Suppressor macrophage treated with lipopolysaccharide for 4 hours (primary cell): ENCODE results near the gene MED15.

Experiments
- DNase-seq: peaks from one replicate; pipeline ENCODE4 v3.0.0-alpha.2; 2020

Gene MED15

GRCh38 chr22:20630873-20631617, 123.6 kb downstream of the MED15 start:
- DNase-seq = no peak

DNA sequence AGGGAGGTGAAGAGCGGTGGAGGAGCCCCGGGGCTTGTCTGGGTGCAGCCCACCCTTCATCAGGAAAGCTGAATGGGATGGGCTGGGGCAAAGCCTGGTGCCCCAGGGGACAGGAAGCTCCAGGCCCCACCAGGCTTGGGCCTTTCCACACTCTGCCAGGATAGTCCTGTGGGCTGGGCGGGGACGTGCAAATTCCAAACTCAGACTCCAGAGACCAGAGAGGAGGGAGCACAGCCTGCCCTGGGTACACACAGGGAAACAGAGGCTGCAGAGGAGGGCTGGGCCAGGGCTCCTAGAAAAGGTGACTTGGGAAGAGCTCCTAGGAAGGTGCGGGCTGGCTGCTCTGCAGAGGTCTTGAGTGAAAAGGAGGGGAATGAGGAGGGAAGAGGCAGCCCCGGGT, 124.7 kb downstream of the MED15 start:
- no peak for DNase-seq

DNA sequence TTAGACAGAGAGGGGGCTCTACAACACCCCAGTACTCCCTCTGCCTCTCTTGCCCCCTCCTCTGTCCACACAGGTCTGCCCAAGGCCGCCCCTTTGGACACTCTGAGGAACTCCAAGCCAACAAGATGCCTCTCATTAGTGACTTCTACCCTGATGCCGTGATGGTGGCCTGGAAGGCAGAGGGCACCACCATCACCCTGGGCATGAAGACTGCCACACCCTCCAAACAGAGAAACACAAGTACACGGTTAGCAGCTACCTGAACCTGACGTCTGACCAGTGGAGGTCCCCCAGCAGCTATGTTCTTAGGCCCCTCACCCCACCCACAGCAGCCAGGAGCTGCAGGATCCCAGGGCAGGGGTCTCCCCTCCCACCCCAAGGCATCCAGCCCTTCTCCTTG, 125.1 kb downstream of the MED15 start:
- DNase-seq = no peak

GRCh38 chr22:20634560-20635226, 127.3 kb downstream of the MED15 start:
- no peak for DNase-seq

GRCh38 chr22:20635227-20635591, 127.8 kb downstream of the MED15 start:
- no peak for DNase-seq

DNA sequence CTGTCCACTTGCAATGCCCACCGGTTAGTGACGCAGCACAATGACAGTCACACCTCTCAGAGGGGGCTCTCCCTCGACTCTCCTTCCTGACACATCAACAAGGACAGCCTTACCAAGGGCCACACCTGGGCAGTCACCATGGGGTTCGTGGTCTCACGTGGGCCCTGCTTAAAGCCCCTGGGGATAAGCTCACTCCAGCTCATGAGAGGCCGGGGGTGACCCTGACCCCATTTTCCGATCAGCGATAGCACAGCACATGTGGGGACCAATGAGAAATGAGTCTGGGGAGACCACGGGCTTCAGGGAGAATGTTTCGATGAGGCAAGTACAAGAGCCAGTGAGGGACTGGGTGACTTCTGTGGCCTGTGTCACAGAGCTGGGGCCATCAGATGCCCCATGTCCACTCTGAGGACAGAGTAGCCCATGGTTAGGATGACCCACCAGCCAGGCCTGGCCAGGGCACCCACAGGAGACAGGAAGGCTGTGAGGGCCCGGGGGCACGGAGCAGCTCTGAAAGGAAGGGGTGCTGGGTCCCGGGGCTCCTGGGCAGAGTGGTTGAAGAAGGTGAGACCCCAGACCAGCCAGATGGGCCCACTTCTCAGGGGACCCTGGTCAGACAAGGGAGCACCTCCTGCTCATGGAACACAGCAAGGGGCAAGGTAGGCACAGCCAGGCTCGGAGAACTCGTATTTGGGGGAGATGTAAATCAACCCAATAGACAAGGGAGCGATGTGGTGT, 128.8 kb downstream of the MED15 start:
- DNase-seq = no peak

DNA sequence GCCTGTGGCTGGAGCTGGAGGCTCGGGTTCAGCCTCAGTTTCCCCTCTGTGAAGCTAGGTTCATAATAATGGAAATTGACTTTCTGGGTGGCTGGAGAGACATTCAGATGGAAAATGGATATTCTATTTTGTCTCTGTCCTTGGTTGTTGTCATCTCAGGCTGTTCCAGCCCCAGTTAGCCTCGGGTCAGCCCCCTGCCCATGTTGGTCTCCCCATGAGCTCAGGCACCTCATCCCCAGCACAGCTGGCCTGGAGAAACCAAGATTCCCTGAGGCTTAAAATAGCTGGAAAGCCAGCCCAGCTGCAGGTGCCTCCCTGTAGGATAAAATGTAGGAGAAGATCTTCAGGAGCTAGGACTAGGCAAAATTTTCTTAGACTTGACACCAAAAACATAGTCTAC, 129.5 kb downstream of the MED15 start:
- DNase-seq = no peak
